Stimulated activated CD4-positive, alpha-beta T cell treated with anti-CD3 and anti-CD28 coated beads, Interleukin-1b, Interleukin-23, amount 100 ng/mL, for 48 hours (primary cell): ENCODE measurements around the gene PRR19.

Experiments
- DNase-seq: peaks from one replicate; pipeline ENCODE4 v3.0.0-alpha.2; 2020

Gene PRR19

DNA sequence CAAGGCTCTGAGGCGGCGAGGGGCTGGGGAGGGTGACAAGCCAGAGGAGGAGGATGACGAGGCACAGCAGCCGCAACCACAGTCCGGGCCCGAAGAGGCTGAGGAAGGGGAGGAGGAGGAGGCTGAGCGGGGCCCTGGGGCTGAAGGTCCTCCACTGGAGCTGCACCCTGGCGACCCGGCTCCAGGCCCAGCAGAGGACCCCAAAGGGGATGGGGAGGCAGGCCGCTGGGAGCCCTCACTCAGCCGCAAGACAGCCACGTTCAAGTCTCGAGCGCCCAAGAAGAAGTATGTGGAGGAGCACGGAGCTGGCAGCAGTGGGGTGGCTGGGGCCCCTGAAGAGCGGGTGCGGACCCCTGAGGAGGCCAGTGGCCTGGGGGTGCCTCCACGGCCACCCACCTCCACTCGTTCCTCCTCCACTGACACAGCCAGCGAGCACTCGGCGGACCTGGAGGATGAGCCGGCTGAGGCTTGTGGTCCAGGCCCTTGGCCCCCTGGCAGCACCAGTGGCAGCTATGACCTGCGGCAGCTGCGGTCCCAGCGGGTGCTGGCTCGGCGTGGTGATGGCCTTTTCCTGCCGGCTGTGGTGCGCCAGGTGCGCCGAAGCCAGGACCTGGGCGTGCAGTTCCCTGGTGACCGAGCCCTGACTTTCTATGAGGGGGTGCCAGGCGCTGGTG, 29.9 kb upstream of the PRR19 start:
- no peak for DNase-seq

GRCh38 chr19:42272535-42272897, 29.4 kb upstream of the PRR19 start:
- DNase-seq, result no peak

DNA sequence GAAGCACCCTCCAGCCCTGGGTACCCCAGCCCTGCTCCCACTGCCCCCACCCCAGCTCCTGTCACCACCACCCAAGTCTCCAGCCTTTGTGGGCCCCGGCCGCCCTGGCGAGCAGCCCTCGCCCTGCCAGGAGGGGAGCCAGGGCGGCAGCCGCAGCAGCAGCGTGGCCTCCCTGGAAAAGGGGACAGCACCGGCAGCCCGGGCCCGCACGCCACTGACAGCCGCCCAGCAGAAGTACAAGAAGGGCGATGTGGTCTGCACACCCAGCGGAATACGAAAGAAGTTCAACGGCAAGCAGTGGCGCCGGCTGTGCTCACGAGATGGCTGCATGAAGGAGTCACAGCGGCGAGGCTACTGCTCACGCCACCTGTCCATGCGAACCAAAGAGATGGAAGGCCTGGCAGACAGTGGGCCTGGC, 28.9 kb upstream of the PRR19 start:
- DNase-seq, result no peak

GRCh38 chr19:42273407-42274064, 28.4 kb upstream of the PRR19 start:
- DNase-seq, result no peak

- no peak for DNase-seq
Observed at GRCh38 chr19:42274065-42274682, 27.8 kb upstream of the PRR19 start.

- DNase-seq, result no peak
Observed at GRCh38 chr19:42275103-42275502, 26.8 kb upstream of the PRR19 start.

DNA sequence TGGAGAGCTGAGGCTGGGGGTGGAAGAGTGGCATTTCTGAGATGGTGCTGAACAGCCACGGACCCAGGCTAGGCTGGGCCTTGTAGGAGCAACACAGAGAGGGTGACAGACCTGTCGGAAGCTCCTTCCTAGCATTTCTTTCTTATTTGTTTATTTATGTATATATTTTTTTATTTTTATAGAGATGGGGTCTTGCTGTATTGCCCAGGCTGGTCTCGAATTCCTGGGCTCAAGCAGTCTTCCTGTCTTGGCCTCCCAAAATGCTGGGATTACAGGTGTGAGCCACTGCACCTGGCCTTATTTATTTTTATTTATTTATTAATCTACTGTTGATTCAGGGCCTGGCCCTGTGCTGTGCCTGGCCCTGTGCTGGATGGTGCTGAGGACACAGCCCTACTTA, 26.4 kb upstream of the PRR19 start:
- DNase-seq, result no peak

- DNase-seq, result no peak
Observed at GRCh38 chr19:42276284-42276683, 25.6 kb upstream of the PRR19 start.

- peak; percentile 39 for DNase-seq
Observed at GRCh38 chr19:42276821-42277220, 25.1 kb upstream of the PRR19 start.

GRCh38 chr19:42277821-42278451, 24.0 kb upstream of the PRR19 start:
- DNase-seq, result no peak

GRCh38 chr19:42278452-42279154, 23.3 kb upstream of the PRR19 start:
- no peak for DNase-seq

GRCh38 chr19:42279155-42279901, 22.6 kb upstream of the PRR19 start:
- DNase-seq, result no peak

GRCh38 chr19:42279902-42280814, 21.8 kb upstream of the PRR19 start:
- peak; percentile 91 for DNase-seq

DNA sequence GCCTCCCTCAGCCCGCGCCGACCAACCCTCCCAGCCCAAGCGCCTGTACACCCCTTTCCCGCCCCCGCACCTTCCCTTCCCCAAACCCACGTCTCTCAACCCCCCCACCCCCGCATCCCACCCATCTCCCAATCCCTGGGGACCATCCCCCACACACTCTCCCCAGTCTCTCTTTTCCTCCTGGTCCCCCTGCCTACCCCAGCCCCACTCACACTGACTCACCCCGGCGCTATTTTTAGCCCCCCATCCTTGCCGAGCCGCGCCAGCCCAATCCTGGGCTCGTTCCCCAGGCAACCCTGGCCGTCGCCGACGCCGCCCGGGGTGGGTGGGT, 21.2 kb upstream of the PRR19 start:
- no peak for DNase-seq

GRCh38 chr19:42281146-42281826, 20.6 kb upstream of the PRR19 start:
- peak; percentile 36 for DNase-seq

- DNase-seq, result no peak
Observed at GRCh38 chr19:42281827-42282762, 19.8 kb upstream of the PRR19 start.

DNA sequence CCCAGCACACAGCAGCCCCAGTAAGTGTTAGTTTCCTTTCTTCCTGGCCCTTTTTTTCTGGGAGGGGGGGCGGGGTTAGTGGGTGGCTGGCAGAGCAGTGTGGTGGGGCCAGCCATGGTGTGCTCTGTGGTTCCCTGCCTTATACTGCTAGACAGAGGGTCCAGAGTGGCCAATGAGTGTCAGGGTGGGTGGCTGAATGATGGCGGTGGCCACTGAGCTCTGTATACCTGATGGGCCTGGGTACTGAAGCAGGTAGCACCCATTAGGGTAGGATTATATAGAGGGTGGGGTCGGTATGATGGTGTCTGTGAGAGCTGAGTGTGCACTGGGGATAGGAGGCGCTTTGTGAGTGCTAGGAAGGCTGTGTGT, 19.1 kb upstream of the PRR19 start:
- no peak for DNase-seq

DNA sequence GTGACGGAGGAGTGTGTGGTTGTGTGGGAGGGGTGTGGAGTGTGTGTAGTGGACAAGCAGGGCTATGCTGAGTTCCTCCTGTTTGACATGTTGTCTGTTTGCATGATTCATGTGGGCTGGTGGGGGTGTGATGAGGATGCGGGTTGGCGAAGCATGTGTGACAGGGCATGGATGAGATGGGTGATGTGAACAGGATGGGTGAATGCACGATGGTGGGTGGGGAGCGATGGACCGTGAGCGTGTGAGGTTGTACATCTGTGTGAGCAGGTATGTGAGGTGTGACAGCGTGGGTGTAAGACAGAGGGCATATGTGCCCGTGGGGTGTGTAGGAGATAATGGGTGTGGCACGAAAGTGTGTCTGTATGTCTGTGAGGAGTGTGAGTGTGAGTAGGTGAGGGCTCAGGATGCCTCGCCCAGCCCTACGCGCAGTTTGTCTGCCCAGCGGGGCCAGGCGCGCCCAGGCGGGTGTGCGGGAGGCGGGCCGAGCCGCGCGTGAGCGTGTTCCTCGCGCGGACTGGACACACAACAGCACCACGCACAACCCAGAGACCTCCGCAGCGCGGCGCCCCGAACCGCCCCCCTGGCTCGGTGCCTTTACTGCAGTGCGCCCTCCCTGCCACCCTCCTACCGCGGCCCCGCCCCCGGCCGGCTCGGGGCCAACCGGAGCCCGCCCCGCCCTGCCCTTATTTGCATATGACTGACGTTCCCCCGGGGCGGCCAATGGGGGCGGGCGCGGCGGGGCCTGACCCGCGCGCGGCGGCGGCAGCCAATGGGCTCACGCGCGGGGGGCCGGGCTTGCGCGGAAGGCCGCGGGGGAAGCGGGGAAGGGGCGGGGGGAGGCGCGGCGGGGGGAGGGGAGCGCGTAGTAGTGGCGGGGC, 18.5 kb upstream of the PRR19 start:
- peak; percentile 94 for DNase-seq

GRCh38 chr19:42284066-42284501, 17.8 kb upstream of the PRR19 start:
- peak; percentile 82 for DNase-seq
